ENCODE data around the gene TOMM34.

Gene TOMM34

DNA sequence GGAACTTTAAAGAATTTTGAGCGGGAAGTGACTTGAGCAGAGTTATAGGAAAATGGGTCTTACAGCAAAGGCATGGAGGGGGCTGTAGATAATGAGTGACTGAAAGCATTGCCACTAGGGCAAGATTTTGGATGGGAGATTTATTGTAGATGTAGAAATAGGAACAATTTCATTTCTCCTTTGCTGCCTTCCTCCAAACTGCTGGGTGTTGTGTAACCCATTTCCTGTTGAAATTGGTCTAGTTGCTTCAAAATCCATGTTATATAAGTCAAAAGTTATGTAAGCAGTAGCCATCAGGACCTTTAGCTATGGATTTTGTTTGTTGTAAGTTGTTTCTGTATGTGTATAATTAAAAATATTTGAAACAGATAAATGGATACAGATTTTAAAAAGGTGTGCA lies 63.6 kb downstream of the TOMM34 start:
- DNase-seq = no peak

DNA sequence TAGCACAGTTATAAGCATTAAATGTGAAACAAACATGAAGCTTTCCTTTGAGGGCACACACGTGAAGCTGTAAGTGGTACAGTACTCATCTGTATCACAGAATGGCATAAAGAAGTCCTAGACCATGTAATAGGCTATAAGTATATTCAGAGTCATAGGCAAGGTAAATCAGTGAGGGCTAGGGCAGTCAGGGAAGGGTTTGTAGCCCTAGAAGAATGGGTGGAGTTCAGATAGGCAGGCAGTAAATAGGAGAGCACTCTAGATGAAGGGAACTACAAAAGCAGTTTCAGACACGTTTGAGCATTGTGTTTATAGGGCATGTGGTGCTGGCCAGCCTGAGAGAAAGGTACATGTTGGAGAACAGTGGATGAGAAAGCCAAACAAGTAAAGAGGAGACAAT lies 65.2 kb downstream of the TOMM34 start:
- DNase-seq = no peak
